H9 (cell line): Measurements from ENCODE around the gene PPCDC. TPM values are rescaled to one million over a fixed set of nuclear protein-coding genes. Genes with fewer than 3 reads are reported as not detected.

Experiments used
- DNase-seq: peaks from one replicate; pipeline ENCODE4 v3.0.0-alpha.2; 2017
- H2AFZ ChIP-seq: one replicate; pipeline ENCODE4 v1.6.1; 2013; ENCODE audit warnings: mild to moderate bottlenecking, low read length, control low read depth, moderate library complexity
- H2AK5ac ChIP-seq: 2 replicates; pipeline ENCODE4 v1.6.1; 2013; ENCODE audit warnings: low read length, control low read depth, mixed read lengths; ENCODE audit not compliant: insufficient read length
- H2BK120ac ChIP-seq: one replicate; pipeline ENCODE4 v1.6.1; 2013; ENCODE audit warnings: low read depth, mild to moderate bottlenecking, low read length, control low read depth, inconsistent platforms; ENCODE audit not compliant: poor library complexity, severe bottlenecking
- H2BK12ac ChIP-seq: 2 replicates; pipeline ENCODE4 v1.6.1; 2013; ENCODE audit warnings: low read length, control low read depth, mixed read lengths, low read depth; ENCODE audit not compliant: insufficient read length
- H2BK15ac ChIP-seq: 2 replicates; pipeline ENCODE4 v1.6.1; 2013; ENCODE audit warnings: low read depth, low read length, control low read depth
- H2BK20ac ChIP-seq: one replicate; pipeline ENCODE4 v1.6.1; 2013; ENCODE audit warnings: low read depth, mild to moderate bottlenecking, low read length, control low read depth, inconsistent platforms; ENCODE audit not compliant: poor library complexity, severe bottlenecking
- H2BK5ac ChIP-seq: 2 replicates; pipeline ENCODE4 v1.6.1; 2013; ENCODE audit warnings: low read length, control low read depth, mixed read lengths; ENCODE audit not compliant: insufficient read length
- H3K14ac ChIP-seq: 2 replicates; pipeline ENCODE4 v1.6.1; 2013; ENCODE audit warnings: low read length, control low read depth; ENCODE audit not compliant: insufficient read depth
- H3K18ac ChIP-seq: 2 replicates; pipeline ENCODE4 v1.6.1; 2013; ENCODE audit warnings: low read depth, mild to moderate bottlenecking, mixed read lengths, low read length, control low read depth; ENCODE audit not compliant: insufficient read length
- H3K23ac ChIP-seq: 2 replicates; pipeline ENCODE4 v1.6.1; 2013; ENCODE audit warnings: low read length, control low read depth, mixed read lengths, low read depth; ENCODE audit not compliant: insufficient read length
- H3K23me2 ChIP-seq: 2 replicates; pipeline ENCODE4 v1.6.1; 2013; ENCODE audit warnings: low read depth, mild to moderate bottlenecking, mixed read lengths, low read length, control low read depth; ENCODE audit not compliant: insufficient read length, poor library complexity, severe bottlenecking
- H3K27ac ChIP-seq: 2 replicates; pipeline ENCODE4 v1.5.1; 2013; ENCODE audit warnings: low read length, control low read depth, mixed read lengths, low read depth; ENCODE audit not compliant: insufficient read length
- H3K27me3 ChIP-seq: 2 replicates; pipeline ENCODE4 v1.6.1; 2013; ENCODE audit warnings: low read length, control low read depth, inconsistent platforms; ENCODE audit not compliant: insufficient read depth
- H3K4ac ChIP-seq: 2 replicates; pipeline ENCODE4 v1.6.1; 2013; ENCODE audit warnings: low read depth, mild to moderate bottlenecking, control low read depth, inconsistent platforms, low read length, moderate library complexity
- H3K4me1 ChIP-seq: 2 replicates; pipeline ENCODE4 v1.6.1; 2013; ENCODE audit warnings: low read length, control low read depth, inconsistent platforms; ENCODE audit not compliant: insufficient read depth
- H3K4me2 ChIP-seq: 2 replicates; pipeline ENCODE4 v1.6.1; 2013; ENCODE audit warnings: low read length, control low read depth, mixed read lengths; ENCODE audit not compliant: insufficient read length, insufficient read depth
- H3K56ac ChIP-seq: 2 replicates; pipeline ENCODE4 v1.6.1; 2013; ENCODE audit warnings: low read depth, mild to moderate bottlenecking, mixed read lengths, low read length, control low read depth; ENCODE audit not compliant: insufficient read length
- H3K79me1 ChIP-seq: 2 replicates; pipeline ENCODE4 v1.6.1; 2013; ENCODE audit warnings: low read depth, mild to moderate bottlenecking, moderate library complexity, low read length, control low read depth, inconsistent platforms; ENCODE audit not compliant: insufficient read depth, poor library complexity, severe bottlenecking
- H3K79me2 ChIP-seq: 2 replicates; pipeline ENCODE4 v1.6.1; 2013; ENCODE audit warnings: low read length, control low read depth, inconsistent platforms; ENCODE audit not compliant: insufficient read depth
- H3K9ac ChIP-seq: 2 replicates; pipeline ENCODE4 v1.6.1; 2013; ENCODE audit warnings: low read length, control low read depth, mixed read lengths; ENCODE audit not compliant: insufficient read length; ENCODE audit errors: extremely low read depth
- H3K9me3 ChIP-seq: one replicate; pipeline ENCODE4 v1.6.1; 2013; ENCODE audit warnings: low read depth, low read length, inconsistent platforms; ENCODE audit not compliant: control insufficient read depth
- H3T11ph ChIP-seq: one replicate; pipeline ENCODE4 v1.6.1; 2013; ENCODE audit warnings: mild to moderate bottlenecking, low read length, control low read depth, inconsistent platforms
- H4K20me1 ChIP-seq: one replicate; pipeline ENCODE4 v1.6.1; 2013; ENCODE audit not compliant: control insufficient read depth, insufficient read length, insufficient read depth
- H4K5ac ChIP-seq: 2 replicates; pipeline ENCODE4 v1.6.1; 2013; ENCODE audit warnings: low read depth, mild to moderate bottlenecking, mixed read lengths, low read length, control low read depth; ENCODE audit not compliant: insufficient read length
- H4K8ac ChIP-seq: replicated peaks from 2 replicates; pipeline ENCODE4 v1.6.1; 2013; ENCODE audit warnings: low read length, control low read depth, mixed read lengths, low read depth; ENCODE audit not compliant: insufficient read length
- H4K91ac ChIP-seq: 2 replicates; pipeline ENCODE4 v1.6.1; 2013; ENCODE audit warnings: low read depth, mild to moderate bottlenecking, moderate library complexity, mixed read lengths, low read length, control low read depth; ENCODE audit not compliant: insufficient read length
- H3K27ac Mint-ChIP-seq, 3 experiments: 2 replicates in 2 of 3; 3 replicates in 1 of 3; pipeline ENCODE4 v1.8.0; 2020 to 2021; ENCODE audit warnings: mixed read lengths in 3 of 3, mild to moderate bottlenecking in 1 of 3, moderate library complexity in 1 of 3
- H3K27me3 Mint-ChIP-seq: 2 replicates; pipeline ENCODE4 v1.8.0; 2021; ENCODE audit warnings: low read depth, mild to moderate bottlenecking, moderate library complexity, mixed read lengths
- H3K36me3 Mint-ChIP-seq, 3 experiments: 2 replicates in 2 of 3; 3 replicates in 1 of 3; pipeline ENCODE4 v1.8.0; 2020 to 2021; ENCODE audit warnings: low read depth in 3 of 3, mixed read lengths in 3 of 3; ENCODE audit not compliant: insufficient read depth in 1 of 3
- H3K4me1 Mint-ChIP-seq, 2 experiments: 2 replicates each; pipeline ENCODE4 v1.8.0; 2020; ENCODE audit warnings: mixed read lengths in 2 of 2
- H3K4me3 Mint-ChIP-seq, 2 experiments: 2 replicates in 1 of 2; 3 replicates in 1 of 2; pipeline ENCODE4 v1.8.0; 2020 to 2021; ENCODE audit warnings: mild to moderate bottlenecking in 2 of 2, mixed read lengths in 2 of 2, moderate library complexity in 1 of 2
- H3K9me3 Mint-ChIP-seq, 2 experiments: 2 replicates in 1 of 2; 3 replicates in 1 of 2; pipeline ENCODE4 v1.8.0; 2020; ENCODE audit warnings: mild to moderate bottlenecking in 2 of 2, mixed read lengths in 2 of 2, moderate library complexity in 1 of 2
- total RNA-seq: library from RNA; stranded (reverse); gene quantifications from 2 replicates; pipeline ENCODE4 v1.2.1, GENCODE V29; 2021
- TF ChIP-seq, protein P1 (sequence below): fragments of 200-600 bp; sonication (generic); conservative IDR thresholded peaks from 3 replicates; pipeline ENCODE4 v1.8.0; 2021; ENCODE audit warnings: antibody characterized with exemption, mild to moderate bottlenecking

PPCDC gene
- total RNA-seq, 1 experiment from 2014 or later: 17.6 TPM

DNA sequence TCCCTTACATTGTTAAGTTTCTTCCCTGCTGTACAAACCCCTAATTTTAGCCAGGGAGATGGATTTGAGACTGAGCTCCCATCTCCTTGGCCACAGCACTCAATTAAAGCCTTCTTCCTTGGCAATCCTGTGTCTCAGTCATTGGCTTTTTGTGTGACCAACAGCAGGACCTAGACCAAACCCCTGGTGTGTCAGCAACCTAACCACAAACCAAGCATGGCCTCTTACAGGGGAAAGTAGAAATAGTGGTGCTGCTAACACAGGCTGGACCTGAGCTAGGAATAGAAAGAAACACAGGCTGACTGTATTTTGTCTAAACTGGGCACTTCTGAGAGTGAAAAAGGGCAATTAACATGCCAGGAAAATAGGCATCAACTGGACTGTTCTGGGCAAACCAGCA is 37.9 kb downstream of the PPCDC start:
- Mint-ChIP-seq H3K4me3 (no peak overlapping the region), H3K4me1 (peaks cover 25 to 31% of the 10 kb centered on the region in 2 experiments), H3K36me3 (peaks cover 4 to 7% (median 7%) of the 10 kb centered on the region in 3 experiments; a peak in 6 of 7 replicates), H3K27me3 (peaks cover 3% of the 10 kb centered on the region), H3K9me3 (peaks cover 6 to 8% of the 10 kb centered on the region in 2 experiments), H3K27ac (no peak overlapping the region)
- no peak overlapping the region for H4K8ac ChIP-seq
- no peaks in the 10 kb centered on the region for H3K23me2 ChIP-seq
- H2BK20ac ChIP-seq: no peak overlapping the region
- H3K23ac ChIP-seq: no peak overlapping the region
- H4K20me1 ChIP-seq: no peaks in the 10 kb centered on the region
- H3K18ac ChIP-seq: no peak overlapping the region
- H3K56ac ChIP-seq: no peak overlapping the region
- H2BK15ac ChIP-seq: no peak overlapping the region
- no peak overlapping the region for H3T11ph ChIP-seq
- H4K91ac ChIP-seq: no peak overlapping the region
- H3K27me3 ChIP-seq: no peaks in the 10 kb centered on the region
- no peak overlapping the region for H3K4ac ChIP-seq
- DNase-seq: no peak
- no peak overlapping the region for H4K5ac ChIP-seq
- H3K79me2 ChIP-seq: no peaks in the 10 kb centered on the region
- H2AFZ ChIP-seq: no peak overlapping the region
- H3K9me3 ChIP-seq: no peaks in the 10 kb centered on the region
- H2BK12ac ChIP-seq: no peak overlapping the region
- H2BK5ac ChIP-seq: no peak overlapping the region
- H3K9ac ChIP-seq: no peak overlapping the region
- no peak overlapping the region for H2BK120ac ChIP-seq
- TF ChIP-seq, protein P1, sequence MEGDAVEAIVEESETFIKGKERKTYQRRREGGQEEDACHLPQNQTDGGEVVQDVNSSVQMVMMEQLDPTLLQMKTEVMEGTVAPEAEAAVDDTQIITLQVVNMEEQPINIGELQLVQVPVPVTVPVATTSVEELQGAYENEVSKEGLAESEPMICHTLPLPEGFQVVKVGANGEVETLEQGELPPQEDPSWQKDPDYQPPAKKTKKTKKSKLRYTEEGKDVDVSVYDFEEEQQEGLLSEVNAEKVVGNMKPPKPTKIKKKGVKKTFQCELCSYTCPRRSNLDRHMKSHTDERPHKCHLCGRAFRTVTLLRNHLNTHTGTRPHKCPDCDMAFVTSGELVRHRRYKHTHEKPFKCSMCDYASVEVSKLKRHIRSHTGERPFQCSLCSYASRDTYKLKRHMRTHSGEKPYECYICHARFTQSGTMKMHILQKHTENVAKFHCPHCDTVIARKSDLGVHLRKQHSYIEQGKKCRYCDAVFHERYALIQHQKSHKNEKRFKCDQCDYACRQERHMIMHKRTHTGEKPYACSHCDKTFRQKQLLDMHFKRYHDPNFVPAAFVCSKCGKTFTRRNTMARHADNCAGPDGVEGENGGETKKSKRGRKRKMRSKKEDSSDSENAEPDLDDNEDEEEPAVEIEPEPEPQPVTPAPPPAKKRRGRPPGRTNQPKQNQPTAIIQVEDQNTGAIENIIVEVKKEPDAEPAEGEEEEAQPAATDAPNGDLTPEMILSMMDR: no peak
- no peaks in the 10 kb centered on the region for H3K79me1 ChIP-seq
- no peak overlapping the region for H3K14ac ChIP-seq
- no peak overlapping the region for H3K27ac ChIP-seq
- no peaks in the 10 kb centered on the region; the same call in 1 of the 2 replicates for H3K4me1 ChIP-seq
- no peak overlapping the region for H3K4me2 ChIP-seq
- H2AK5ac ChIP-seq: no peak overlapping the region
